HepG2 (cell line): Measurements from ENCODE around the gene MZF1. TPM values are rescaled to one million over a fixed set of nuclear protein-coding genes. Genes with fewer than 3 reads are reported as not detected.
A peak's percentile ranks its signal among the peaks of the same experiment; 100 is the strongest.

Experiments used
- CEBPB ChIP-seq: IDR thresholded peaks from 2 replicates; pipeline ENCODE4 v1.6.1; 2011; ENCODE audit warnings: low read depth, low read length, improper control_type of control experiment, borderline replicate concordance
- NCOA2 ChIP-seq: sonication (generic); formaldehyde crosslinking; IDR thresholded peaks from 2 replicates; pipeline ENCODE4 v1.8.0; 2022; ENCODE audit warnings: inconsistent platforms
- NR2F2 ChIP-seq: IDR thresholded peaks from 2 replicates; pipeline ENCODE4 v1.6.1; 2012; ENCODE audit warnings: low read depth, inconsistent platforms, borderline replicate concordance
- PAX8 ChIP-seq: sonication (generic); formaldehyde crosslinking; IDR thresholded peaks from 2 replicates; pipeline ENCODE4 v1.8.0; 2022; ENCODE audit warnings: mild to moderate bottlenecking, missing genetic modification reagents, borderline replicate concordance
- REL ChIP-seq: sonication (generic); formaldehyde crosslinking; conservative IDR thresholded peaks from 2 replicates; pipeline ENCODE4 v1.8.0; 2022; ENCODE audit warnings: mild to moderate bottlenecking, missing genetic modification reagents, moderate library complexity
- SATB2 ChIP-seq: sonication (generic); formaldehyde crosslinking; IDR thresholded peaks from 2 replicates; pipeline ENCODE4 v1.5.0; 2020; ENCODE audit warnings: missing genetic modification reagents
- TARDBP ChIP-seq: sonication (generic); formaldehyde crosslinking; IDR thresholded peaks from 2 replicates; pipeline ENCODE4 v1.8.0; 2022; ENCODE audit warnings: mild to moderate bottlenecking, missing genetic modification reagents
- ZKSCAN8 ChIP-seq: IDR thresholded peaks from 2 replicates; pipeline ENCODE4 v1.6.1; 2016; ENCODE audit warnings: borderline replicate concordance, missing genetic modification reagents, missing compliant biosample characterization
- ZMYM3 ChIP-seq: sonication (generic); formaldehyde crosslinking; IDR thresholded peaks from 2 replicates; pipeline ENCODE4 v1.5.1; 2020; ENCODE audit warnings: mild to moderate bottlenecking, missing genetic modification reagents
- ZNF230 ChIP-seq: sonication (generic); formaldehyde crosslinking; IDR thresholded peaks from 2 replicates; pipeline ENCODE4 v1.4.0; 2020; ENCODE audit warnings: mild to moderate bottlenecking, missing genetic modification reagents
- ZNF362 ChIP-seq: sonication (generic); formaldehyde crosslinking; IDR thresholded peaks from 2 replicates; pipeline ENCODE4 v1.4.0; 2020; ENCODE audit warnings: missing genetic modification reagents, mild to moderate bottlenecking, borderline replicate concordance
- ZSCAN22 ChIP-seq: sonication (generic); formaldehyde crosslinking; IDR thresholded peaks from 2 replicates; pipeline ENCODE4 v1.4.0; 2020; ENCODE audit warnings: mild to moderate bottlenecking, missing genetic modification reagents
- polyA plus RNA-seq, 8 experiments: library from polyadenylated mRNA; depleted of rRNA in 3 of 8; stranded (reverse) in 7 of 8; unstranded in 1 of 8; fragments of >200 nt; fragmentation: Illumina TruSeq in 4 of 8; extraction: Trizol in 4 of 8; gene quantifications; 2 replicates each; pipeline versions ENCODE4 v1.2.1 to v1.2.3, GENCODE V29; 2011 to 2016; ENCODE audit warnings: low read depth in 4 of 8, missing spikeins in 1 of 8, mixed read lengths in 1 of 8; ENCODE audit not compliant: insufficient read depth in 1 of 8
- total RNA-seq, 5 experiments: library from RNA; depleted of rRNA; stranded (reverse); fragments of >200 nt; fragmentation: Illumina TruSeq; extraction: Trizol; gene quantifications; 2 replicates each; pipeline ENCODE4 v1.2.3, GENCODE V29; 2016; ENCODE audit warnings: low read depth in 1 of 5
- TF ChIP-seq, protein P1 (sequence below): sonication (generic); formaldehyde crosslinking; IDR thresholded peaks from 2 replicates; pipeline ENCODE4 v1.4.0; 2020; ENCODE audit warnings: missing genetic modification reagents, borderline replicate concordance
- TF ChIP-seq, protein P2 (sequence below): sonication (generic); formaldehyde crosslinking; IDR thresholded peaks from 2 replicates; pipeline ENCODE4 v1.8.1; 2023; ENCODE audit warnings: mild to moderate bottlenecking, missing genetic modification reagents
- TF ChIP-seq, protein P3 (sequence below): sonication (generic); formaldehyde crosslinking; IDR thresholded peaks from 2 replicates; pipeline ENCODE4 v1.4.0; 2020; ENCODE audit warnings: missing genetic modification reagents, borderline replicate concordance
- TF ChIP-seq, protein P4 (sequence below): IDR thresholded peaks from 2 replicates; pipeline ENCODE4 v1.6.1; 2016; ENCODE audit warnings: low read depth, missing genetic modification reagents, missing compliant biosample characterization

Gene MZF1
- total and polyA plus RNA-seq, 2 of the 13 experiments (the other 11 are each of a cell fraction or from before 2014, with no cell fraction given), result 3.1 to 8.1 TPM

GRCh38 chr19:58559275-58560006 lies 13.7 kb downstream of the MZF1 start (continued):
- TF ChIP-seq, protein P1, sequence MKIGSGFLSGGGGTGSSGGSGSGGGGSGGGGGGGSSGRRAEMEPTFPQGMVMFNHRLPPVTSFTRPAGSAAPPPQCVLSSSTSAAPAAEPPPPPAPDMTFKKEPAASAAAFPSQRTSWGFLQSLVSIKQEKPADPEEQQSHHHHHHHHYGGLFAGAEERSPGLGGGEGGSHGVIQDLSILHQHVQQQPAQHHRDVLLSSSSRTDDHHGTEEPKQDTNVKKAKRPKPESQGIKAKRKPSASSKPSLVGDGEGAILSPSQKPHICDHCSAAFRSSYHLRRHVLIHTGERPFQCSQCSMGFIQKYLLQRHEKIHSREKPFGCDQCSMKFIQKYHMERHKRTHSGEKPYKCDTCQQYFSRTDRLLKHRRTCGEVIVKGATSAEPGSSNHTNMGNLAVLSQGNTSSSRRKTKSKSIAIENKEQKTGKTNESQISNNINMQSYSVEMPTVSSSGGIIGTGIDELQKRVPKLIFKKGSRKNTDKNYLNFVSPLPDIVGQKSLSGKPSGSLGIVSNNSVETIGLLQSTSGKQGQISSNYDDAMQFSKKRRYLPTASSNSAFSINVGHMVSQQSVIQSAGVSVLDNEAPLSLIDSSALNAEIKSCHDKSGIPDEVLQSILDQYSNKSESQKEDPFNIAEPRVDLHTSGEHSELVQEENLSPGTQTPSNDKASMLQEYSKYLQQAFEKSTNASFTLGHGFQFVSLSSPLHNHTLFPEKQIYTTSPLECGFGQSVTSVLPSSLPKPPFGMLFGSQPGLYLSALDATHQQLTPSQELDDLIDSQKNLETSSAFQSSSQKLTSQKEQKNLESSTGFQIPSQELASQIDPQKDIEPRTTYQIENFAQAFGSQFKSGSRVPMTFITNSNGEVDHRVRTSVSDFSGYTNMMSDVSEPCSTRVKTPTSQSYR (CRISPR knock-in tag), result peak; percentile 73
- TF ChIP-seq REL (CRISPR knock-in tag) (no peak), TARDBP (CRISPR knock-in tag) (peak; percentile 61), PAX8 (CRISPR knock-in tag) (no peak; the same call in 1 of the 2 replicates), ZNF230 (CRISPR knock-in tag) (peak; percentile 79; the same call in 1 of the 2 replicates), NR2F2 (no peak; the same call in 1 of the 2 replicates), ZNF362 (CRISPR knock-in tag) (no peak), NCOA2 (CRISPR knock-in tag) (no peak; the same call in 1 of the 2 replicates), SATB2 (no peak), ZMYM3 (CRISPR knock-in tag) (no peak), ZSCAN22 (peak; percentile 38; the same call in 1 of the 2 replicates), CEBPB (no peak), ZKSCAN8 (CRISPR knock-in tag) (0 out of 2 replicates have a peak, but pooled peaks have one; percentile 22)
- TF ChIP-seq, protein P2, sequence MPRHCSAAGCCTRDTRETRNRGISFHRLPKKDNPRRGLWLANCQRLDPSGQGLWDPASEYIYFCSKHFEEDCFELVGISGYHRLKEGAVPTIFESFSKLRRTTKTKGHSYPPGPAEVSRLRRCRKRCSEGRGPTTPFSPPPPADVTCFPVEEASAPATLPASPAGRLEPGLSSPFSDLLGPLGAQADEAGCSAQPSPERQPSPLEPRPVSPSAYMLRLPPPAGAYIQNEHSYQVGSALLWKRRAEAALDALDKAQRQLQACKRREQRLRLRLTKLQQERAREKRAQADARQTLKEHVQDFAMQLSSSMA (CRISPR knock-in tag), result peak; percentile 54; the same call in 1 of the 2 replicates
- TF ChIP-seq, protein P3, sequence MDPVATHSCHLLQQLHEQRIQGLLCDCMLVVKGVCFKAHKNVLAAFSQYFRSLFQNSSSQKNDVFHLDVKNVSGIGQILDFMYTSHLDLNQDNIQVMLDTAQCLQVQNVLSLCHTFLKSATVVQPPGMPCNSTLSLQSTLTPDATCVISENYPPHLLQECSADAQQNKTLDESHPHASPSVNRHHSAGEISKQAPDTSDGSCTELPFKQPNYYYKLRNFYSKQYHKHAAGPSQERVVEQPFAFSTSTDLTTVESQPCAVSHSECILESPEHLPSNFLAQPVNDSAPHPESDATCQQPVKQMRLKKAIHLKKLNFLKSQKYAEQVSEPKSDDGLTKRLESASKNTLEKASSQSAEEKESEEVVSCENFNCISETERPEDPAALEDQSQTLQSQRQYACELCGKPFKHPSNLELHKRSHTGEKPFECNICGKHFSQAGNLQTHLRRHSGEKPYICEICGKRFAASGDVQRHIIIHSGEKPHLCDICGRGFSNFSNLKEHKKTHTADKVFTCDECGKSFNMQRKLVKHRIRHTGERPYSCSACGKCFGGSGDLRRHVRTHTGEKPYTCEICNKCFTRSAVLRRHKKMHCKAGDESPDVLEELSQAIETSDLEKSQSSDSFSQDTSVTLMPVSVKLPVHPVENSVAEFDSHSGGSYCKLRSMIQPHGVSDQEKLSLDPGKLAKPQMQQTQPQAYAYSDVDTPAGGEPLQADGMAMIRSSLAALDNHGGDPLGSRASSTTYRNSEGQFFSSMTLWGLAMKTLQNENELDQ (CRISPR knock-in tag), result no peak
- TF ChIP-seq, protein P4, sequence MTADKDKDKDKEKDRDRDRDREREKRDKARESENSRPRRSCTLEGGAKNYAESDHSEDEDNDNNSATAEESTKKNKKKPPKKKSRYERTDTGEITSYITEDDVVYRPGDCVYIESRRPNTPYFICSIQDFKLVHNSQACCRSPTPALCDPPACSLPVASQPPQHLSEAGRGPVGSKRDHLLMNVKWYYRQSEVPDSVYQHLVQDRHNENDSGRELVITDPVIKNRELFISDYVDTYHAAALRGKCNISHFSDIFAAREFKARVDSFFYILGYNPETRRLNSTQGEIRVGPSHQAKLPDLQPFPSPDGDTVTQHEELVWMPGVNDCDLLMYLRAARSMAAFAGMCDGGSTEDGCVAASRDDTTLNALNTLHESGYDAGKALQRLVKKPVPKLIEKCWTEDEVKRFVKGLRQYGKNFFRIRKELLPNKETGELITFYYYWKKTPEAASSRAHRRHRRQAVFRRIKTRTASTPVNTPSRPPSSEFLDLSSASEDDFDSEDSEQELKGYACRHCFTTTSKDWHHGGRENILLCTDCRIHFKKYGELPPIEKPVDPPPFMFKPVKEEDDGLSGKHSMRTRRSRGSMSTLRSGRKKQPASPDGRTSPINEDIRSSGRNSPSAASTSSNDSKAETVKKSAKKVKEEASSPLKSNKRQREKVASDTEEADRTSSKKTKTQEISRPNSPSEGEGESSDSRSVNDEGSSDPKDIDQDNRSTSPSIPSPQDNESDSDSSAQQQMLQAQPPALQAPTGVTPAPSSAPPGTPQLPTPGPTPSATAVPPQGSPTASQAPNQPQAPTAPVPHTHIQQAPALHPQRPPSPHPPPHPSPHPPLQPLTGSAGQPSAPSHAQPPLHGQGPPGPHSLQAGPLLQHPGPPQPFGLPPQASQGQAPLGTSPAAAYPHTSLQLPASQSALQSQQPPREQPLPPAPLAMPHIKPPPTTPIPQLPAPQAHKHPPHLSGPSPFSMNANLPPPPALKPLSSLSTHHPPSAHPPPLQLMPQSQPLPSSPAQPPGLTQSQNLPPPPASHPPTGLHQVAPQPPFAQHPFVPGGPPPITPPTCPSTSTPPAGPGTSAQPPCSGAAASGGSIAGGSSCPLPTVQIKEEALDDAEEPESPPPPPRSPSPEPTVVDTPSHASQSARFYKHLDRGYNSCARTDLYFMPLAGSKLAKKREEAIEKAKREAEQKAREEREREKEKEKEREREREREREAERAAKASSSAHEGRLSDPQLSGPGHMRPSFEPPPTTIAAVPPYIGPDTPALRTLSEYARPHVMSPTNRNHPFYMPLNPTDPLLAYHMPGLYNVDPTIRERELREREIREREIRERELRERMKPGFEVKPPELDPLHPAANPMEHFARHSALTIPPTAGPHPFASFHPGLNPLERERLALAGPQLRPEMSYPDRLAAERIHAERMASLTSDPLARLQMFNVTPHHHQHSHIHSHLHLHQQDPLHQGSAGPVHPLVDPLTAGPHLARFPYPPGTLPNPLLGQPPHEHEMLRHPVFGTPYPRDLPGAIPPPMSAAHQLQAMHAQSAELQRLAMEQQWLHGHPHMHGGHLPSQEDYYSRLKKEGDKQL (CRISPR knock-in tag), result no peak
